ENCODE measurements around the gene MAGI2.

Gene MAGI2

GRCh38 chr7:78151229-78151628, 1302.2 kb downstream of the MAGI2 start:
- DNase-seq: no peak

GRCh38 chr7:78149787-78150186, 1303.7 kb downstream of the MAGI2 start:
- no peak for DNase-seq

- no peak for DNase-seq
These were observed 1305.1 kb downstream of the MAGI2 start for GRCh38 chr7:78148166-78148894.

- no peak for DNase-seq
These were observed 1306.9 kb downstream of the MAGI2 start for GRCh38 chr7:78146546-78146945.

- no peak for DNase-seq
These were observed 1309.8 kb downstream of the MAGI2 start for GRCh38 chr7:78143661-78144060.

- no peak for DNase-seq
These were observed 1311.8 kb downstream of the MAGI2 start for GRCh38 chr7:78141522-78142281.

GRCh38 chr7:78140109-78140508, 1313.4 kb downstream of the MAGI2 start:
- DNase-seq: no peak

GRCh38 chr7:78139335-78139734, 1314.1 kb downstream of the MAGI2 start:
- DNase-seq: no peak

GRCh38 chr7:78134774-78135173, 1318.7 kb downstream of the MAGI2 start:
- DNase-seq: no peak

GRCh38 chr7:78134256-78134655, 1319.2 kb downstream of the MAGI2 start:
- no peak for DNase-seq

- no peak for DNase-seq
These were observed 1322.8 kb downstream of the MAGI2 start for GRCh38 chr7:78130446-78131215.

GRCh38 chr7:78129865-78130264, 1323.6 kb downstream of the MAGI2 start:
- no peak for DNase-seq

- no peak for DNase-seq
These were observed 1326.5 kb downstream of the MAGI2 start for GRCh38 chr7:78127009-78127408.

GRCh38 chr7:78125884-78126283, 1327.6 kb downstream of the MAGI2 start:
- DNase-seq: no peak

GRCh38 chr7:78124216-78124615, 1329.3 kb downstream of the MAGI2 start:
- DNase-seq: no peak

- DNase-seq: no peak
These were observed 1331.6 kb downstream of the MAGI2 start for GRCh38 chr7:78121888-78122287.

- no peak for DNase-seq
These were observed 1335.0 kb downstream of the MAGI2 start for GRCh38 chr7:78118470-78118869.

GRCh38 chr7:78115876-78116275, 1337.6 kb downstream of the MAGI2 start:
- no peak for DNase-seq

GRCh38 chr7:78114993-78115392, 1338.5 kb downstream of the MAGI2 start:
- no peak for DNase-seq

- DNase-seq: no peak
These were observed 1341.0 kb downstream of the MAGI2 start for GRCh38 chr7:78112488-78112887.

GRCh38 chr7:78111386-78111785, 1342.1 kb downstream of the MAGI2 start:
- DNase-seq: no peak

GRCh38 chr7:78103475-78103874, 1350.0 kb downstream of the MAGI2 start:
- no peak for DNase-seq

GRCh38 chr7:78101076-78101475, 1352.4 kb downstream of the MAGI2 start:
- no peak for DNase-seq
